NCI-H2107 (cell line): Measurements from ENCODE around the gene C8G.

Source experiments
- DNase-seq: peaks from one replicate; lab custom pipeline; 2025; lab: John Stamatoyannopoulos, UW

Gene C8G

GRCh38 chr9:136968333-136969127 lies 23.5 kb downstream of the C8G start:
- DNase-seq: no peak

DNA sequence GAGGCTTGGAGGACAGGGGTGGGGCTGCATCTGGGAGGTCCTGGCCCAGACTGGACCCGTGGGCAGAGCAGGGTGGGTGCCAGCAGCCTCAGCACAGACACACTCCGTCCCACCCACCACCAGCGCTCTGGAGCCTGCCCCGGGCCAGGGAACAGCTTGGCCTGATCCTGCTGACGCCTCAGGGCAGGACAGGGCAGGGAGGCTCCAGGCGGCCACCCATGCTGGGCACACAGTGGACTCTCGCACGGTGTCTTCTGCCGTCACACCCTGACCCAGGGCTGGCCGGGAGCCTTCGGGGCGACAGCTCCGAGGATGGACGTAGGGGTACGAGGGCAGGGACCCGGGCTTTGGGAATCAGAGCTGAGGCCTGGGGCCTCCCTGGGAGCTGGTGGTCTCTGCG lies 24.1 kb downstream of the C8G start:
- no peak for DNase-seq

DNA sequence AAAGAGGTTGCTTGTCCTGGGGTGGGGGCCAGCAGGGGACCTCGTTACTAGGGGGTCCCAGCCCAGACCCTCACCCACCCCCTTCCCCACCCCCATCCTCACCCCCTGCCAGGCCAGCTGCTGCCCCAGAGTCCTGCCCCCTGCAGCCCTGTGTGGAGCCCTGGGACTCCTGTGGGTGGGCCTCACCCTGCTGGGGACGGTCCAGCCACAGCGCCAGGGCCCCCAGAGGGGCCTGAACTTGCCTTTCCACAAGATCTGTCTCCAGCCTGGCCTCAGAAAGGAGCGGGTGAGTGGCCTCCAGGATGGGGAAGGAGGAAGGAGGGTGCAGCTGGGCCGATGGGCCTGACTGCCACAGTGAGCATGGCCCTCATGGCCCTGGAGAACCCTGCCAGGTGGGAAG lies 24.7 kb downstream of the C8G start:
- no peak for DNase-seq

- DNase-seq: no peak
These were observed 25.3 kb downstream of the C8G start for GRCh38 chr9:136970361-136970760.

DNA sequence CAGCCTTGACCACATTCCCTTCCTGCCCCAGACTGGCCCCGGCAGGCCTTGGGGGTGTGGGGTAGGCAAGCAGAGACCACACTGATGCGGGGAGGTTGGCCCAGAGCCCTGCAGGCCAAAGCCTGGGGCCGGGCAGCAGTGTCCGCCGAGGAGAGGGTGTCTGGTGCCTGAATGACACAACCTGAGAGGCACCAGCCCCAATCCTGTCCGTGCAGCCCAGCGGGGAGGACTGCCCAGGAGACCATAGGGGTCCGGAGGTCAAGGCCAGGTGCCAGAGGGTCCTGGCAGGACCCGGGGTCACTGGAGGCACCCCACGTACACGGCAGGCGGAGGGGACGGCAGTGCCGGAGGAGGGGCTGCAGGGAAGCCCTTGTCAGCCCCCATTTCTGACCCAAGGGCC lies 26.7 kb downstream of the C8G start:
- DNase-seq: no peak

- DNase-seq: no peak
These were observed 27.3 kb downstream of the C8G start for GRCh38 chr9:136972335-136972734.

GRCh38 chr9:136972743-136973142 lies 27.7 kb downstream of the C8G start:
- no peak for DNase-seq

DNA sequence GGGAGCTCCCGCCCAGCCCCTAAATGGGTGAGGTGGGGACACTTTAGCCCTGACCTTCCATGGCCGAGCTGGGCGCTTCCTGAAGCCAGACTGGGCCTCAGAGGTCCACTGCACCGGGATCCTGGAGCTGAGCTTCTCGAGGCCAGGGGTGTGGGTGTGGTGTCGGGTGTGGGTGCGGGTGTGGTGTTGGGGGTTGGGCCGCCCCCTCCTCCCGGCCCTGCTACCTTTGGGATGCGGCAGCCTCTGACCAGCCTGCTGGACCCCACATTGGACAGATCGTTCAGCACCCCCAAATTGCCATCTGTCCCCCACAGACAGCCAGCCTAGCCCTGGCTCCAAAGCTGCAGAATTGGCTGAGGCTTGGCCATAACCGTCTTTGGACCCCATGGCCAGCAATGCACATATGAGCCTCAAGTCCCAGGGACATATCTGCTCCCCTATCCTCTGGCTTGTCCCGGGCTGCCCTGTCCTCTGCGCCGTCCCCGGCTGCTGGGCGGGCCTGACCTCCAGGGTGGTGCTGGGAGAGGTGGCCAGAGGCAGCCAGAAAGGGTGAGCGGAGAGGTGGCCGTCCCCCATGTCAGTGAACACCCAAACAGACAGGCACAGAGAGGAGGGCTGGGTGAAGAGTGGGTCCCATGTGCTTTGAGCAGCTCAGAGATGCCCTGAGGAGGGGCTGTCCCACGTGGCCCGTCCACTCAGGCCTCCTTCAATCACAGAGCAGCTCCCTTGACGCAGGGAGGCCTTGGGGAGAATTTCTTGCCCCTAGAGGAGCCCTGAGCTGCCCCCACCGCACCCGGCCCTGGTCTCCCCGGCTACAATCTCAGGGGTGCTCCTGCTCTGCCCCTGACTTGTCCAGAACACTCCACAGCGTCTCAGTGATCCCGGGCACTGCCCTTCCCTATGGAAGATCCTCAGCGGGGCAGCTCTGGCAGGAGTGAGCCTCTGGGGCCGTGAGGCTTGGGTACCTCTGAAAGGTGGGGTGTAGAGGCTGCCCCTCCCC lies 28.9 kb downstream of the C8G start:
- no peak for DNase-seq

DNA sequence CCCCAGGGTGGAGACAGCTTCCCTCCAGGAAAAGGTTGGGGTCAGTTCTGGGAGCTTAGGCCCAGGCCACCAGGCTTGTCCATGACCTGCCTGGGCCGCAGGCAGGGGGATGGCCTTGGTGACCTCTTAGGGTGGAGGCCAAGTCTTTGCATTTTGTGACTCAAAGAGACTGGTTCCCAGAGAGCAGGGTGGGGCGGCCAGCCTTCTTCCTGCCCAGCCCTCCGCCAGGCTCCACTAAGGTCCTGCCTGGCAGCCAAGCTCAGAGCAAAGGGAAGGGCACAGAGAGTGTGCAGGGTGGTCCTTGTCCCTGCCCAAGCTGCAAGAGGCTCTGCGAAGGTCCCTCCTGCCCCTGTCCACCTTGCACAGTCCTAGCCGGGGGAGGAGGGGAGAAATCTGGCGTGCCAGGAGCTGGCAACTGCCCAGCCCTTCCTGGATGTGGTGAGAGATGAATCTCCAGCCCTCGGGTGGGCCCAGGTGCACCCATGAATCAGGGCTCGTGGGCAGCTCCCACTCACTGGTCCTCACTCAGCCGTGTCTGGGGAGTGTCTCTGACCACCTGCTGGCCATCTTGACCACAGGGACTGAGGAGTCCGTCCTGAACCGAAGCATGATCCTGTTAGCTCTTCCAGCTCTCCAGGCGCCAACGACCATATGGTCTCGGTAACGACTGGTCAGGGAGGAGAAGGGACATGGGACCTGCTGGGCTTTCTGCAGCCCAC lies 29.9 kb downstream of the C8G start:
- no peak for DNase-seq

- DNase-seq: no peak
These were observed 30.6 kb downstream of the C8G start for GRCh38 chr9:136975644-136976043.

DNA sequence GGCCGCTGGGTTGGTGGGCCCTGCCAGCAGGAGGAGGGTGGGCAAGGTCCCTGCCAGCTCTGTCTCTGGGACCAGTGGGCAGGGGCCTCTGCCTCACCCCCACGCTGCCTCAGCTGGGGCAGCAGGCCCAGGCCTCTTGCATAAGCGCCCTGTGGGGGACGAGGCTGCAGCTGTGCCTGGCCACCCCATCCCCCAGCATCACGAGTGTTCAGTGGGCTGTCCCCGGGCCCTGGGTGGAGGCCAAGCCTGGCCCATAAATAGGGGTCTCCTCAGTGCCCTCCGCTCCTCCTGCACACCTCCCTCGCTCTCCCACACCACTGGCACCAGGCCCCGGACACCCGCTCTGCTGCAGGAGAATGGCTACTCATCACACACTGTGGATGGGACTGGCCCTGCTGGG lies 32.2 kb downstream of the C8G start, which contains the start of gene PTGDS:
Gene PTGDS (plus strand): TSS at position 282 of the 400 bp plus-strand sequence. CDS start 75 bp downstream, at position 357.
- DNase-seq: no peak

DNA sequence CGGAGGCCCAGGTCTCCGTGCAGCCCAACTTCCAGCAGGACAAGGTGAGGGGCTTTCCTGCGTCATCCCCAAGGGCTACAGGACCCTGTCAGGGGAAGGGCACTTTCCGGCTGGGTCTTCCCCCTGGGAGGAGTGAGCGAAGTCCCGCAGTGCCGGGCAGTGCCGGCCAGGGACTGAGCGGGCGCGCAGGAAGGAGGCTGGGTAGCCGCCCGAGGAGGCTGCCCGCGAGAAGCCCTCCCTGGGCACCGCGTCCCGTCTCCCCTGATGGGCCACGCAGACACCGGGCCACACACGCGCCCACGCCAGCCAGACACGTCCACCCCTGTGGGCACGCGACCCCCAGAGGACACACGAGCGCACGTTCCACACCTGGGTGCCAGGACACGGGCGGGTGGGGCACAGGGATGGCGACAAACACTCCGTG lies 32.6 kb downstream of the C8G start:
- DNase-seq: no peak

DNA sequence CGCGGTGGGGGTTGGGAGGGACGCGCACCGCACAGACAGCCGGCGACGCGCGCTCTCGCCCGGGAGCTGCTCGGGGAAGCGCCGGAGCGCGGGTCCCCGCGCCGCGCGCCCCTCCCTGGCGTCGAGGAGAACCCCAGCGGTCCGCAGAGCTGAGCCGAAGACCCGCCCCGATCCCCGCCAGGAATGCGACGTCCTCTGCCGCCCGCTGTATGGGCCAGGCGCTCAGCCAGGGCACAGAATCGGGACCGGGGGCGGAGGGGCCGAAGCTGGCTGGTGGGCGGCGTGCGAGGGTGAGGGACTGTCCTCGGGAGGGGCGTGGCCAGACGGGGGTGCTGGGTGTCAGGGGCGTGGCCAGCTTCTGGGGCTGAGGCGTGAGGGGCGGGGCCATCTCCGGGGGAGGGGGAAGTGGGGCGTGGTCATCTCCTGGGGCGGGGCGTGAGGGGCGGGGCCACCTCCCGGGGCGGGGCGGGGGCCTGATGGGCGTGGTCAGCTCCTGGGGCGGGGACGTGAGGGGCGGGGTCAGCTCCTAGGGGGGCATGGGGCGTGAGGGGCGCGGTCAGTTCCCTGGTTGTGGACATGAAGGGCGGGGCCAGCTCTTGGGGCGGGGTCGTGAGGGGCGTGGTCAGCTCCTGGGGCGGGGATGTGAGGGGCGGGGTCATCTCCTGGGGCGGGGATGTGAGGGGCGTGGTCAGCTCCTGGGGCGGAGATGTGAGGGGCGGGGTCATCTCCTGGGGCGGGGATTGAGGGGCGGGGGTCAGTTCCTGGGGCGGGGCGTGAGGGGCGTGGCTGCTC lies 33.2 kb downstream of the C8G start:
- DNase-seq: no peak

DNA sequence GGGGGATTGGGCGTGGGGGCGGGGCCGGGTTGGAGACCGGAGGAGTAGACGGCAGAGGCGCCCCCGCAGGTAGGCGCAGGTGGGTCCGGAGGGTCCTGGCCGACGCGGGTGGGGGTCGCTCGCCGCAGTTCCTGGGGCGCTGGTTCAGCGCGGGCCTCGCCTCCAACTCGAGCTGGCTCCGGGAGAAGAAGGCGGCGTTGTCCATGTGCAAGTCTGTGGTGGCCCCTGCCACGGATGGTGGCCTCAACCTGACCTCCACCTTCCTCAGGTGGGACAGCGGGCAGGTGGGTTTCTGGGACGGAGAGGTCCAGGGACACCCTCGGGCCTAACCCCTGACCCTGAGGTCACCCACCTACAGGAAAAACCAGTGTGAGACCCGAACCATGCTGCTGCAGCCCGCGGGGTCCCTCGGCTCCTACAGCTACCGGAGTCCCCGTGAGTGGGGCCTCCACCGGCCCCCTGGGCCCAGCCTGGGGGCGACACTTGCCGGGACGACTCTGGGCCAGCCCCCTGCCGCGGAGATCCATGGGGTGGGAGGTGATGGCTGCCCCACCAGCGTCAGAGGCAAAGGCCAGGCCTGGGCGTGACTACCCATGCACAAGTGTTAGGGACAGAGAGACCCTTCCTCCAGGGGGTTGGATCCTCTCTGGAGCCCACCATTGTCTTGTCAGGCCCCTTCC lies 34.0 kb downstream of the C8G start:
- no peak for DNase-seq

DNA sequence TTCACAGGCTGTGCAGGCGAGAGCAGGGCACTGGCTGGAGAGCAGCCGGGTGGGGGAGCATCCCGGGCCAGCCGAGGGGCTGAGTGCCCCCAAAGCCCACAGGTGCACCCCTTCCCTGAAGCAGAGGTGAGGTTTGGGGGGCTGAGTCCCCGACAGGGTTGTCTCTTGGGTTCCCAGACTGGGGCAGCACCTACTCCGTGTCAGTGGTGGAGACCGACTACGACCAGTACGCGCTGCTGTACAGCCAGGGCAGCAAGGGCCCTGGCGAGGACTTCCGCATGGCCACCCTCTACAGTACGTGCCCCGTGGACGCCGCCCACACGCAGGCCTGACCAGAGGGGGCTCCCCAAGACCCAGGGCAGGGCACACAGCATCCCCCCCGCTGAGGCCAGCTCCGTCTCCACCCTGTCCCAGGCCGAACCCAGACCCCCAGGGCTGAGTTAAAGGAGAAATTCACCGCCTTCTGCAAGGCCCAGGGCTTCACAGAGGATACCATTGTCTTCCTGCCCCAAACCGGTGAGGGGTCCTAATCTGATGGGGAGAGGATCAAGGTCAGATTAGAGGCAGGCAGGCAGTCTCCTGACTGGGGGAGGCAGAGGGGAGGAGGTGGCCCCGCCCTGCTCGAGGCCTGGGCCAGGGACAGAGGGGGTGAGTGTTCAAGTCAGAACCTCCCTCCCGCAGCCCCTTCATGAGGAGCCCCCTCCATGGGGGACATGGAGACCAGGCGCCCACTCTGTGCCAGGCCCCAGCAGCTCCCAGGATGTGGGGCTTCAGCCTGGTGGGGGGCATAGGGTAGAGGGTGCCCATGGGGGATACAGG lies 34.9 kb downstream of the C8G start:
- DNase-seq: no peak

- DNase-seq: no peak
These were observed 35.8 kb downstream of the C8G start for GRCh38 chr9:136980669-136981478.

- DNase-seq: no peak
These were observed 36.7 kb downstream of the C8G start for GRCh38 chr9:136981588-136982231.

DNA sequence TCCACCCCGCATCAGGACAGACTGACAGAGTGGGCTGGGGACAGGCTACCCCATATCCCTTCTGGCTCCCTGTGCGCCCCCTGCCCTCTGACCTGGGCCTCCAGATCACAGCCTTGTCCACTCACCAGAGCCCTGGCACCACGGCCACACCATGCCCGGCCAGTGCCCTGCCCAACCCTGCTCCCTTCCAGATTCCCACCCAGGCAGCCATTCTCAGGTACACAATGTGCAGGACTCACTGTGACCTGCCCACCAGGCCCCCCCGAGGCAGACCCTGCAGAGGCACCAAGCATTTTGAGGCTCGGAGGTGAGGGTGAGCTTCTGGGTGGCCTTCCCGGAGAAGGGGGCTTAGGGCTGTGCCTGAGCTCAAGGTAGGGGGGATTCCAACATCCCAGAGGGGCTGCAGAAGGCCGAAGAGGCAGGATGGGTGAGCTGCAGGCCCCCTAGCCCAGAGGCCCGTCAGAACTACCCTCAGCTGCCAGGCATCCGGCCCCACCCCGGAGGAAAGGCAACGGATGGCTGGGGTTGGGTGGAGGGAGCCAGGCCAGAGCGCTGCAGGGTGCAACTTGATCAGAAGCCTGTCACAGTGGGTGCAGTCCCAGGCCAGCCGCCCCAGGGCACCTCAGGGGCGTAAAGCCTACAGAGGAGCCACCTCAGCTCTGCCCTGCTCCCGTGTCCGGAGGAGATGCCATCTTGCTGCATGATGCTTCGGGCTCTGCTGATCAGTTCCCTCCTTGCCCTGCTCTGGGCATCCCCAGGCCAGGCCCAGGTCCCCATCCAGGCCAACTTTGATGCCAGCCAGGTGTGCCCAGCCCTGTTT lies 37.4 kb downstream of the C8G start, which contains the start of gene LCNL1:
Gene LCNL1 (plus strand): TSS at position 762 of the 820 bp plus-strand sequence. CDS start 594 bp downstream, outside the sequence.
- DNase-seq: no peak
